ENCODE measurements around the gene ZNF423.
"Not testable (repeated sequence)": the region's sequence is repeated elsewhere in the genome, so short reads cannot be mapped to it uniquely, and the experiment has no call there.

ZNF423 gene

DNA sequence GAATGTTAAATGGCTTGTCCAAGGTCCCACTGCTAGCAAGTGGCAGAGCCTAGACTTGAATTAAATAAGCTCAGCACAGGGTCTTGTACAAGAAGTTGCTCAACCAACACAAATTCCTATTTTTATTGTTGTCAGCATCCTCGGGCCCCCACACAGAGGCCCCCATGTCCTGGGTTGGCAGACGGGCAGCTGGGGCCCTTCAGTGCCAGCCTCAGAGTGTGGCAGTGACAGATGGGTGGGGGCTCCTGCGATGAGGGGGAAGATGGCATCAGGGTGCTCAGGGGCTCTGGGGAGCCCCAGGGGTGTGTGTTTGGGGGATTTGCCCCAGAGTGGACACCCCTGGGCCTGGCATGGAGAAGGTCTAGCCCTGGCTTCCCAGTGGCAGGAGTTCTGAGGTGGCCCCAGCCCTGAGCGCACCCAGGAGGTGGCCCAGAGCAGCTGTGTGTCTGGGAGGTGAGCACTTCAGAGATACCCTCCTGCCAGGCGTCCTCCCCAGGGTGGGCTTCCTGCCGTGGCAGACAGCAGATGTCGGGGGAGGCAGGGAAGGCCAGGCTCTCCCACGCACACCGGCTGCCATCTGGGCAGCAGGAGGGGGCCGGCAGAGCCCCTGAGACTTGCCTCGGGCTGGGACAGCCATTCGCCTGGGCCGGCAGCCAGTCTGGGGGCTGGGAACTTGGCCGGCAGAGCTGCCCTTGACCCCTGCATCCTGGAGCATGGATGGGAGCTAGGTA, 331.5 kb downstream of the ZNF423 start:
- peak; percentile 37 for DNase-seq

DNA sequence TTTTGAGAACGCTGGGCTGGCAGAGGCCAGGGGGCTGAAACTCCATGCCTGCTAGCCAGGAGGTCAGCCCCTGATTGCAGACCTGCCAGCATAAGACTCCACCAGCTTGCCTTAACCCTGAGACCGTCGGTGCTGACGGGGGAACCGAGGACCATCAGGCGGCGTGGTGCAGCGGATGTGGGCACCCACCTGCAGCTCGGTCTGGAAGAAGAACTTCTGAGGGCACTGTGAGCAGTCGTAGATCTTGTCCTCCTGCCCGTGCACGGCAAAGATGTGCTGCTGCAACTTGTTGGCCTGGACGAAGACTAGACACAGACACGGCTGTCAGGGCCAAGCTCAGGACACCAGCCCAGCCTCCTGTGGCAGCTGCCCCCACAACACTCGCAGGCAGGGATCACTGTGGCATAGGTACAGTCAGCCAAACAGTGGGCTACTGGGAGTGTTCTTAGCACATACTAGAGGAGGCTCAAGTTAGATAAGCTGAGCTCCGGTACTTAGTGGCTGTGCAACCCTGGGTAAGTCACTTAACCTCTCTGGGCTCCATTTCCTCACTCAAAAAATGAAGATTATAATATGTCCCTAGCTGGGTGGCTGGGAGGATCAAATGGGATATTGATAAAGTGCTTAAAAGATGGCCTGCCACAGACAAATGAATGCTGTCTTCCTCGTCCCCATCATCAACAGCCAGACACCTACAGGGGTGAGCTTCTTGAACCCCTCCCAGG, 332.3 kb downstream of the ZNF423 start:
- DNase-seq: no peak

DNA sequence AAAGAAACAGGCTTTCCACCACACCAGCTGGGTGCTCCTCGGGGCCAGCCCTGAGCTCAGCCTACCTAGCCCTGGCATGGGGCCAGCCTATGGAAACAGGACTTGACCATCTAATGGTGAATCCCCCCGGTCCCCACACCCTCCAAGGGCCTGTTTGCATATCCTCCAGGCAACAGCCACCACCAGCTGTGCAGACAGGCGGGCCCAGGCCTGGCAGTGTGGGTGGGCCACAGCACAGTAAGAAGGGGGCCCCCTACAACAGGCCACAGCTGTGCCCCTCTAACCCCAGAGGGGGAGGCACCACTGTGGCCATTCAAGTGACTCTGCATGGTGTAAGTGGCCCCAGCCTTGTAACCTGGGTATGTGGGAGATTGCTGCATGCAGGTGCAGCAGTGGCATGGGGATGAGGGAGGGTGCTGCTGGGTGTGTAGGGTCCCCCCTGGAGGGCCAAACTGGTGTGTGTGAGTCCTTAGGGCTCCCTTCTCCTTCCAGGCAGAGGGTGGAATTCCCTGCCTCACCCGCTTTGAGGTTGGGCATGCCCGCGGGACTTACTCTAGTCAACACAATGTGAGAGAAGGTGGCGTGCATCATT, 334.1 kb downstream of the ZNF423 start:
- DNase-seq: no peak

GRCh38 chr16:49520492-49521038, 335.3 kb downstream of the ZNF423 start:
- no peak for DNase-seq

- DNase-seq: no peak
Observed at GRCh38 chr16:49519741-49520140, 336.2 kb downstream of the ZNF423 start.

GRCh38 chr16:49519008-49519656, 336.8 kb downstream of the ZNF423 start:
- DNase-seq: no peak

- no peak for DNase-seq
Observed at GRCh38 chr16:49516382-49517036, 339.4 kb downstream of the ZNF423 start.

DNA sequence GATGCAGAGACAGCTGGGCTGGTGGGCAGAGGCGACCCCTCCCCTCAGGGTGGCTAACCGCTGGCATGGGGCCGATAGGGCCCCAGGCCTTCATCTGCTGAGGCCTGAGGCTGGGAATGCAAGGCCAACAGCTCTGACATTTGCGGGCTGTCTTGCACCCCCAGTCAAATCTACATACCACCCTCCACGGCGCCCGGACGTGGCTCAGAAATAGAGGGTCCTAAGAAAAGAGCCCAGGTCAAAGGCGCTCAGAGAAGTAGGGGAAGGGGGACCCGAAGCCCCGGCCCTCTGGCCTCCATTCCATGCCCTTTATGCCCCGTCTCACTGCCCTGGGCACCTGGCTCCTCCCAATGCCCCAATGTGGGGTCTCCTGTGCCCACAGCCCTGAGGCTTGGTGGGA, 340.1 kb downstream of the ZNF423 start:
- no peak for DNase-seq

- no peak for DNase-seq
Observed at GRCh38 chr16:49515016-49515565, 340.8 kb downstream of the ZNF423 start.

- peak; percentile 43 for DNase-seq
Observed at GRCh38 chr16:49514073-49514980, 341.6 kb downstream of the ZNF423 start.

- DNase-seq: no peak
Observed at GRCh38 chr16:49513040-49513439, 342.9 kb downstream of the ZNF423 start.

DNA sequence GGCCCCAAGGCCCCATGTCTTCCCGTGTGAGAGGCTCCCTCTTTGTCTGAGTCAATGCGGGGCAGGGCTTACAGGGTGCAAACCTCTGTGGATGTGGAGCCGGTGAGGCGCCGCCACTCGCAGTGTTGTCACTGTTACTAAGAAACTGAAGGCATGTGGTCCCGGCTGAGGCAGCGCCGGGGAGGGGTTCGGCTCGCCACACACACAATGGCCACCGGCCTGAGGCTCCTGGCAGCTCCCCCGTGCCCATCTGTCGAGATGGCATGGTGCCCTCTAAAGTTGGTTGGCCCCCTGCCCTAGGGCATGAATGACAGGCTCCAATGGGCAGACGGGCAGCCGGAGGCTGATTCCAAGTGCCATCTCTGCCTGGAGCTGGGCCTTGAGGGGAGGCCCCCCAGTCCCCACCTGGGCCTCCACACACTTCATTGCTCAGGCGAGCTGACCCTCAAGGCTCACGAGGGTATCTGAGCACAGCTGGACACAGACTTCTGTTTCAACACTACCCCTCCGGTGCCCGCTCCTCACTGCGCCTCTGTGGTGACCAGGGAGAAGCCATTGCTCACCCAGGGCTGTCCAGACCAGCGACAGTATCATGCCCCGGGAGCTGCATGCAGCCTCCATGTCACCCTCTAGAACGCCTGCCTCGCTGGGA, 345.1 kb downstream of the ZNF423 start:
- DNase-seq: no peak

DNA sequence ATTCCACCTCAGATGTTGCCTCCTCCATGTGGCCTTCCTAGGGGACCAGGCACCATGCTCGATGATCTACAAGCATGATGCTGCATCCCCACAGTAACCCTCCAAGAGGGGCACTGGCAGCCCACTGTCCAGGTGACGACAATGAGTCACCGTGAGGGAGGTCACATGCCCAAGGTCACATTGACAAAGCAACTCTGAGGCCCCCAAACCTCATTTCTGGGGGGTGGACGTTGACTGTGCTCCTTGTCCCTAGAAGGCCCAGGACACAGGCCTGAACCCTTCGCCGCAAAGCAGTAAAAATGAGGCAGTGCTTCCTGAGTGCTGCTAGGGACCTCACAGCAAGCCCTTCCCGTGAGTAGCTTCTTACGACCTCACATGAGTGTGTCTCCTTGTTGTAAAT, 345.8 kb downstream of the ZNF423 start:
- DNase-seq: no peak

DNA sequence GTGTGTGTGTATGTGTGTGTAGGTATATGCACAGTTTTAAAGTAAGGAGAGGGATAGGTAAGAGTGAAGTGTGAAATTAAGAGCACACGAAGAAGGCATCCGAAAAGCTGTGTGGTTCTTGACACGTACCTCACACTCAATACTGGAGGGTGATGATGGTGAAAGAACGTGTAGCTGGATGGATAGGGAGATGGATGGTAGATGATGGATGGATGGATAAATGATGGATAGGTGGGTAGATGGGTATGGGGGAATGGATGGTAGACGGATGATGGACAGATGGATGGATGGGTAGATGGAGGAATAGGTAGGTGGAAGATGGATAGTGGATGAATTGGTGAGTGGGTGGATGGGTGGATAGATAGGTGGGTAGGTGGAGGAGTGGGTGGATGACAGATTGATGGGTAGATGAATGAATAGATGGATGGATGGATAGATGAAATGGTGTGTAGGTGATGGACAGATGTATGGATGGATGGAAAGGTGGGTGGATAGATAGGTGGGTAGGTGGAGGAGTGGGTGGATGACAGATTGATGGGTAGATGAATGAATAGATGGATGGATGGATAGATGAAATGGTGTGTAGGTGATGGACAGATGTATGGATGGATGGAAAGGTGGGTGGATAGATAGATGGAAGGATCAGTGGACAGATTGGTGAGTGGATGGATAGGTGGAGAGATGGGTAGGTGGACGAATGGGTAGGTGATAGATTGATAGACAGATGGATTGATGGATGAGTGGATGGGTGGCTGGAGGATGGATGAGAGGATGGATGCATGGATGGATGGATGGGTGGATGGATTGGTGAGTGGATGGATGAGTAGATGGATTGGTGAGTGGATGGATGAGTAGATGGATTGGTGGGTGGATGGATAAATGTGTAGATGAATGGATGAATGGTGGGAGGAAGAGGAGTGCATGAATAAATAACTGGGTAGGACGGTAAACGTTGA, 349.6 kb downstream of the ZNF423 start:
- DNase-seq: not testable (repeated sequence)

- peak; percentile 61 for DNase-seq
Observed at GRCh38 chr16:49505556-49505955, 350.4 kb downstream of the ZNF423 start.

DNA sequence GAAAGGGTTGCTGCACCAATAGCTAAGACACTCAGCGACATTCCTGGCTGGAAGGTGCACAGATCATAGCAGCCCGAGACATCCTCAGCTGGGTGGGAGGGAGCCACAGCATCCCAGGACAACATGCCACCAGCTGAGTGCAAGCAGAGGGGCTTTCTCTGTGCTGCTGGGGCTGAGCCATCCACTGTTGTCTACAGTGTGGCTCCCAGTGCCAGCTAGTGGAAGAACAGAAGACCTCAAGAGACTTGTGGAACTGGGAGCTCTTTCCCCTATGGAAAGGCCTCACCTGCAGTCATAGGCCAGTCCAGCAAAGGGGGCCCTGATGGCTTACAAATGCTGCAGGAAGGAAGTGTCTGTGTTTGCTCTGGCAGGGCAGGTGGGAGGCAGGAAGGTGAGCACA, 351.3 kb downstream of the ZNF423 start:
- no peak for DNase-seq

GRCh38 chr16:49504023-49504364, 351.9 kb downstream of the ZNF423 start:
- no peak for DNase-seq

DNA sequence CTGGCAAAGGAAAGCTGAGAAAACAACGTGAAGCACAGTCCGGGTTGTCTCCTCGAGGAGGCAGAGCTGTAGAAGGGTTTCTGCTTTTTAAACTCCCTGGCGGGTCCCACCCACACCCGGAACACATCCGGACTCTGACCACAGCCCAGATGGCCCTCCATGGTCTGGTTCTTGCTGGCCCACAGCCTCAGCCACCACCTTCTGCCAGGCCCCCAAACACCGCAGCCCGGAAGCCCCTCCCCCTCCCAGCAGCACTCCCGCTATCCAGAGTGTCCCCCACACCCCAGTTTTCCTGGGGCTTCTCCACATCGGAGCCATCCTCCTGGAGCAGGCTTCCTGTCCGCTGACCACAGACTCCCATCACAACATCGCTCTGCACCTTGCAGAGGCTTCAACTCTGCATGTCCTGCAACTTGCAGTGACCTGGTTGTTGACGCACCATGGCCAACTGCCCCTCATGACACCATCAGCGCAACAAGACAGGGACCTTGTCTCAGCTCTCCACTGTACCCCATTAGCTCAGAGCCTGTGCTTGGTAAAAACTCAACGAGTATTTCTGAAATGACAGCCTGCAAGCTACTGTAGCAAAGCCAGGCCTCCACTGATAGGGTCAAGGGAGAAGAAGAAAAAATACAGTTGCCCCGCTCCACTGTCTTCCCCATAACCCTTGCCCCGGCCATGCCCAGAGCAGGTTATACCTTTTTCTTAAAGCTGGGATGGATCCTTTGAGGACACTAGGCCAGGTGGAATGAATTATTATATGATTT, 352.5 kb downstream of the ZNF423 start:
- no peak for DNase-seq
